ENCODE data around the gene RNF123.

Gene RNF123

DNA sequence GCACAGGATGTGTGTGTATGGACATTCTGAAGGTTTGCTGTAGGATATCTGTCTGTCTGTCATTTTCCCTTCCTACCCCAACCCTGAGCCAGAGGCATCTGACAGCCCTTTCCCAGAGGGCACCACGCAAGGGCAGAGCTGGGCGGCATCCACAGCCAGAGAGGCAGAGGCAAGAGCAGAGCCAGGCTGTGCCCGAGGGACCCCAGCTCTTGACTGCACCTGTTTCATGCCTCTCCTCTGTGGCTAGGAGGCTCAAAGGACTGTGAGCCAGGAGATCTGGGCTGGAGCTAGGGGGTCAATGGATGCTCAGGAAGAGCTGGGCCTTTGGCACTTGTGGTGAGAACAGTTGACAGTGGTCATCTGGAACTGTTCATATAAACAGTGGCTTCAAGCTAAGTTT is 20.0 kb upstream of the RNF123 start (continued):
- TF ChIP-seq OSR1 (CRISPR knock-in tag; IDR thresholded peaks at IDR 0.05) (no peak), CSDC2 (CRISPR knock-in tag; IDR thresholded peaks at IDR 0.05) (no peak), ZNF70 (CRISPR knock-in tag; IDR thresholded peaks at IDR 0.05) (no peak), ZC3H10 (CRISPR knock-in tag; IDR thresholded peaks at IDR 0.05) (no peak), ISL1 (CRISPR knock-in tag; IDR thresholded peaks at IDR 0.05) (no peak), SNAI2 (CRISPR knock-in tag; IDR thresholded peaks at IDR 0.05) (no peak), TOX (CRISPR knock-in tag; IDR thresholded peaks at IDR 0.05; ENCODE audit: borderline replicate concordance) (no peak), TCF4 (CRISPR knock-in tag; IDR thresholded peaks at IDR 0.05; ENCODE audit: borderline replicate concordance) (no peak)
- TF ChIP-seq, protein P1, sequence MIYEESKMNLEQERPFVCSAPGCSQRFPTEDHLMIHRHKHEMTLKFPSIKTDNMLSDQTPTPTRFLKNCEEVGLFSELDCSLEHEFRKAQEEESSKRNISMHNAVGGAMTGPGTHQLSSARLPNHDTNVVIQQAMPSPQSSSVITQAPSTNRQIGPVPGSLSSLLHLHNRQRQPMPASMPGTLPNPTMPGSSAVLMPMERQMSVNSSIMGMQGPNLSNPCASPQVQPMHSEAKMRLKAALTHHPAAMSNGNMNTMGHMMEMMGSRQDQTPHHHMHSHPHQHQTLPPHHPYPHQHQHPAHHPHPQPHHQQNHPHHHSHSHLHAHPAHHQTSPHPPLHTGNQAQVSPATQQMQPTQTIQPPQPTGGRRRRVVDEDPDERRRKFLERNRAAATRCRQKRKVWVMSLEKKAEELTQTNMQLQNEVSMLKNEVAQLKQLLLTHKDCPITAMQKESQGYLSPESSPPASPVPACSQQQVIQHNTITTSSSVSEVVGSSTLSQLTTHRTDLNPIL (CRISPR knock-in tag; IDR thresholded peaks at IDR 0.05; ENCODE audit: low read depth) = no peak

DNA sequence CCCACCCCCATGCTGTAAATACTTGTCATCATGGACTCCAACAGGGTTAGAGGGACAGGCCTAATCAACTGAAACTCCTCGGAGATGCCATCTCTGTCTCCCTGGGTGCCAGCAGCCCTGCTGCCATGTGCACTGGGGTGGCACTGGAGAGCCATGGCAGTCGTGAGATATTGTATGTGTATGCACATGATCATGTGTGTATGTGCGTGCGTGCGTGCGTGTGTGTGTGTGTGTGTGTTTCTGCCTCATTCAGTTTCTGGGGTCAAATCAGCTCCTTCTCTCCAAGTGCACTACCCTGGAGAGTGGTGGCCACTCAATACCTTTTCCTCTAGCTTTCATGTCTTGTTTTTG is 18.4 kb upstream of the RNF123 start:
- no peak for ATAC-seq
- no peak for TF ChIP-seq OSR1 (CRISPR knock-in tag; IDR thresholded peaks at IDR 0.05)
- no peak for TF ChIP-seq ZNF565 (CRISPR knock-in tag; conservative IDR thresholded peaks at IDR 0.05; ENCODE audit: low read depth)
- no peak for TF ChIP-seq ZC3H10 (CRISPR knock-in tag; IDR thresholded peaks at IDR 0.05)
- TF ChIP-seq PPARA (CRISPR knock-in tag; IDR thresholded peaks at IDR 0.05; ENCODE audit: borderline replicate concordance) = no peak

DNA sequence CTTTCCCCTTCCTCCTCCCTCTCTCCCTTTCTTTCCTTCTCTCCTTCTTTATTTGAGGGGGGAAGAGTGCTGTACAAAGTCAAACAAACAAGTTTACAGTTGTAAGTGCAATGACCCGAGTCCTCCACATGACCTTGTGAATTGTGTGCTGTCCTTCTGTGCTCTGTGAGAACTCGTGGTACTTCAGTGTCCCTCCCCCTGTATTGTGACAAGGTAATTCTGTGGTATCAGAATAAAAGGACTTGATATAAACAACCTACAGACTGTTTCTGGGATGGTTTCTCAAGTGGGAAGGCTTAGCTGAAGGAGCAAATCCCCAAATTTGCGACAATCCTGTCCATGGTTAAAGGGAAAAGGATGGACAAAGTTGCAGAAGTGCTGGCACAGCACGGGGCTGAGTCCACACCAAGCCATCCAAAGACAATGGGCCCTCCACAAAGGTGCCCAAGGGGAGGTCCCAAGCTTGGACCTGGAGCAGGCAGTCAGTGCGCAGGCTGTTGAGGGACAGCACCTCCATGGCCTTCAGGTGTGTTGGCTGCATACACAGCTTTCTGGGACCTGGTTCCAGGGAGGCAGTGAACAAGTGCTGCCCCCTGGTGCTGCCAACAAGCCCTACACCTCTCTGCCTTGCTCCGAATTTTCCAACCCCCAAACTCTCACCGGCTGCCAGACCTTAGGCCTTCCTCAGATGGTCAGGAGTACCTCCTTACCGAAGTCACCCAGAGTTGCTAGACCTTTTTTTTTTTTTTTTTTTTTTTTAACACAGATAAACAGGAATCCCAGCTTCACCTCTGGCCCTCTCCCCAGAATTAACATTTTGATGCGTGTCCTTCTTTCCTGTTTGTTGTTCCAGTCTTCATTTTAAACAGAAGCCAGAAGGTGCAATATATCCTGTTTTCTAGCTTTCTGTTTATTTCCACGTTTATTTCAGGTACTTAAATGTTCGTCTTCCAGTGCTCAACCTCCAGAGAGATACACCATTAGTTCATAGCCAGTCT is 17.8 kb upstream of the RNF123 start:
- TF ChIP-seq ZFP3 (CRISPR knock-in tag; IDR thresholded peaks at IDR 0.05) = no peak
- no peak for TF ChIP-seq GLIS3 (CRISPR knock-in tag; IDR thresholded peaks at IDR 0.05)
- no peak for TF ChIP-seq POU6F1 (CRISPR knock-in tag; IDR thresholded peaks at IDR 0.05; ENCODE audit: borderline replicate concordance, low read depth)
- no peak for TF ChIP-seq ZC3H10 (CRISPR knock-in tag; IDR thresholded peaks at IDR 0.05)
- TF ChIP-seq OSR1 (CRISPR knock-in tag; IDR thresholded peaks at IDR 0.05) = no peak
- TF ChIP-seq ARNTL (CRISPR knock-in tag; IDR thresholded peaks at IDR 0.05; ENCODE audit: borderline replicate concordance, low read depth) = no peak
- TF ChIP-seq ZFP30 (CRISPR knock-in tag; IDR thresholded peaks at IDR 0.05) = no peak
- TF ChIP-seq ZNF70 (CRISPR knock-in tag; IDR thresholded peaks at IDR 0.05) = no peak
- no peak for TF ChIP-seq ESRRG (CRISPR knock-in tag; IDR thresholded peaks at IDR 0.05)
- TF ChIP-seq, protein P2, sequence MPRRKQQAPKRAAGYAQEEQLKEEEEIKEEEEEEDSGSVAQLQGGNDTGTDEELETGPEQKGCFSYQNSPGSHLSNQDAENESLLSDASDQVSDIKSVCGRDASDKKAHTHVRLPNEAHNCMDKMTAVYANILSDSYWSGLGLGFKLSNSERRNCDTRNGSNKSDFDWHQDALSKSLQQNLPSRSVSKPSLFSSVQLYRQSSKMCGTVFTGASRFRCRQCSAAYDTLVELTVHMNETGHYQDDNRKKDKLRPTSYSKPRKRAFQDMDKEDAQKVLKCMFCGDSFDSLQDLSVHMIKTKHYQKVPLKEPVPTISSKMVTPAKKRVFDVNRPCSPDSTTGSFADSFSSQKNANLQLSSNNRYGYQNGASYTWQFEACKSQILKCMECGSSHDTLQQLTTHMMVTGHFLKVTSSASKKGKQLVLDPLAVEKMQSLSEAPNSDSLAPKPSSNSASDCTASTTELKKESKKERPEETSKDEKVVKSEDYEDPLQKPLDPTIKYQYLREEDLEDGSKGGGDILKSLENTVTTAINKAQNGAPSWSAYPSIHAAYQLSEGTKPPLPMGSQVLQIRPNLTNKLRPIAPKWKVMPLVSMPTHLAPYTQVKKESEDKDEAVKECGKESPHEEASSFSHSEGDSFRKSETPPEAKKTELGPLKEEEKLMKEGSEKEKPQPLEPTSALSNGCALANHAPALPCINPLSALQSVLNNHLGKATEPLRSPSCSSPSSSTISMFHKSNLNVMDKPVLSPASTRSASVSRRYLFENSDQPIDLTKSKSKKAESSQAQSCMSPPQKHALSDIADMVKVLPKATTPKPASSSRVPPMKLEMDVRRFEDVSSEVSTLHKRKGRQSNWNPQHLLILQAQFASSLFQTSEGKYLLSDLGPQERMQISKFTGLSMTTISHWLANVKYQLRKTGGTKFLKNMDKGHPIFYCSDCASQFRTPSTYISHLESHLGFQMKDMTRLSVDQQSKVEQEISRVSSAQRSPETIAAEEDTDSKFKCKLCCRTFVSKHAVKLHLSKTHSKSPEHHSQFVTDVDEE (CRISPR knock-in tag; IDR thresholded peaks at IDR 0.05) = no peak
- TF ChIP-seq ZNF565 (CRISPR knock-in tag; conservative IDR thresholded peaks at IDR 0.05; ENCODE audit: low read depth) = no peak
- TF ChIP-seq, protein P3, sequence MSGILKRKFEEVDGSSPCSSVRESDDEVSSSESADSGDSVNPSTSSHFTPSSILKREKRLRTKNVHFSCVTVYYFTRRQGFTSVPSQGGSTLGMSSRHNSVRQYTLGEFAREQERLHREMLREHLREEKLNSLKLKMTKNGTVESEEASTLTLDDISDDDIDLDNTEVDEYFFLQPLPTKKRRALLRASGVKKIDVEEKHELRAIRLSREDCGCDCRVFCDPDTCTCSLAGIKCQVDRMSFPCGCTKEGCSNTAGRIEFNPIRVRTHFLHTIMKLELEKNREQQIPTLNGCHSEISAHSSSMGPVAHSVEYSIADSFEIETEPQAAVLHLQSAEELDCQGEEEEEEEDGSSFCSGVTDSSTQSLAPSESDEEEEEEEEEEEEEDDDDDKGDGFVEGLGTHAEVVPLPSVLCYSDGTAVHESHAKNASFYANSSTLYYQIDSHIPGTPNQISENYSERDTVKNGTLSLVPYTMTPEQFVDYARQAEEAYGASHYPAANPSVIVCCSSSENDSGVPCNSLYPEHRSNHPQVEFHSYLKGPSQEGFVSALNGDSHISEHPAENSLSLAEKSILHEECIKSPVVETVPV (CRISPR knock-in tag; IDR thresholded peaks at IDR 0.05) = no peak
- TF ChIP-seq, protein P1 (CRISPR knock-in tag; IDR thresholded peaks at IDR 0.05; ENCODE audit: low read depth) = no peak
- TF ChIP-seq PPARA (CRISPR knock-in tag; IDR thresholded peaks at IDR 0.05; ENCODE audit: borderline replicate concordance) = no peak
- no peak for TF ChIP-seq TCF4 (CRISPR knock-in tag; IDR thresholded peaks at IDR 0.05; ENCODE audit: borderline replicate concordance)
- no peak for TF ChIP-seq BACH2 (CRISPR knock-in tag; IDR thresholded peaks at IDR 0.05; ENCODE audit: borderline replicate concordance)
- ATAC-seq = peak; percentile 18; the same call in 2 of the 3 replicates
